GM19463 (cell line): Measurements from ENCODE around the gene LRFN4.

Source experiments
- ATAC-seq: cut with Tn5 transposase; IDR thresholded peaks from one replicate; pipeline ENCODE4 v1.9.1; 2021; ENCODE audit warnings: mild to moderate bottlenecking, moderate library complexity; ENCODE audit not compliant: unreplicated experiment

The LRFN4 gene

GRCh38 chr11:66845143-66845875 is 11.6 kb upstream of the LRFN4 start:
- ATAC-seq, result no peak

GRCh38 chr11:66845876-66846212 is 11.0 kb upstream of the LRFN4 start:
- no peak for ATAC-seq

- ATAC-seq, result no peak
Measured at GRCh38 chr11:66846671-66847091, 10.2 kb upstream of the LRFN4 start.

- no peak for ATAC-seq
Measured at GRCh38 chr11:66847461-66848232, 9.2 kb upstream of the LRFN4 start.

GRCh38 chr11:66848671-66849500 is 8.0 kb upstream of the LRFN4 start:
- ATAC-seq, result no peak

GRCh38 chr11:66849501-66850234 is 7.2 kb upstream of the LRFN4 start:
- ATAC-seq, result no peak

GRCh38 chr11:66850235-66850587 is 6.7 kb upstream of the LRFN4 start:
- no peak for ATAC-seq

GRCh38 chr11:66850588-66851238 is 6.2 kb upstream of the LRFN4 start:
- ATAC-seq, result no peak

- ATAC-seq, result no peak
Measured at GRCh38 chr11:66851239-66851596, 5.6 kb upstream of the LRFN4 start.

- no peak for ATAC-seq
Measured at GRCh38 chr11:66851698-66852465, 5.0 kb upstream of the LRFN4 start.

GRCh38 chr11:66852466-66853241 is 4.2 kb upstream of the LRFN4 start:
- no peak for ATAC-seq

- ATAC-seq, result no peak
Measured at GRCh38 chr11:66853242-66854229, 3.3 kb upstream of the LRFN4 start.

- ATAC-seq, result no peak
Measured at GRCh38 chr11:66854231-66854661, 2.6 kb upstream of the LRFN4 start.

GRCh38 chr11:66854729-66855211 is 2.1 kb upstream of the LRFN4 start:
- no peak for ATAC-seq

- ATAC-seq, result peak; percentile 80
Measured at GRCh38 chr11:66855574-66856495, 1.0 kb upstream of the LRFN4 start.

GRCh38 chr11:66857234-66857926 is 516 bp downstream of the LRFN4 start:
- no peak for ATAC-seq
